Measurements from ENCODE around the gene LRRC56. TPM values are rescaled to one million over a fixed set of nuclear protein-coding genes. Genes with fewer than 3 reads are reported as not detected.
A peak's percentile ranks its signal among the peaks of the same experiment; 100 is the strongest.

Gene LRRC56
- polyA plus RNA-seq, 3 donors = 2.7 to 3.2 (median 3.0) TPM

DNA sequence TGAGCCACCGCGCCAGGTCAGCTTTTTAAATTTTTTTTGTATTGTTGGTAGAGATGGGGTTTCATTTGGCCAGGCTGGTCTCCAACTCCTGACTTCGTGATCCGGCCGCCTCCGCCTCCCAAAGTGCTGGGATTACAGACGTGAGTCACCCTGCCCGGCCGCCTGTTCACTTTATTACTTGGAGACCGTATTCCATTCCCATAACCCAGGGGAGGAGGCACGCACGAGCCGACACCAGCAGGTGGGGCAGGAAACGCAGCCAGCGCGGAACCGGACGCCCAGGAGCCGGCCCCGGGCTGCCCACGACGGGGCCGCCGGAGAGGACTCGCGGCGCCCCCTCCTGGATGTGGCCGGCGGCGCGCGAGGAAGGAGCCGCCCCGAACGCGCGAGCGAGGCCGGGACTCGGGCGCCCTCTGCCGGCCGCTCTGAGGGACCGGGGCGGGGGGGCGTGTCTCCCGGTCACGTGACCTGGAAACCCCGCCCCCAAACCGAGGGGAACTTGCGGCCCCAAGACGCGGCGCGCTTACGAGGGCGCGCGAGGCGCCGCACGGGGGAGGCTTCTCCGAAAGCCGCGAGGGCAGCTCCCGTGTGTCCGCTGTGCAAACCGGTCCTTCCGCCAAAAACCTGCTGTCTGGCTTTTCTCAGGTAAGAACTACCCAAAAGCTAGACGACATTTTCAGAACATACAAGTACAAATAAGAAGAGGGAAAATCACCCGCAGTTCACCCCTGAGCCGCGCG lies 18.7 kb upstream of the LRRC56 start:
- DNase-seq (ENCODE audit: low read depth in 3 of 3, low spot score in 2 of 3) = no peak

DNA sequence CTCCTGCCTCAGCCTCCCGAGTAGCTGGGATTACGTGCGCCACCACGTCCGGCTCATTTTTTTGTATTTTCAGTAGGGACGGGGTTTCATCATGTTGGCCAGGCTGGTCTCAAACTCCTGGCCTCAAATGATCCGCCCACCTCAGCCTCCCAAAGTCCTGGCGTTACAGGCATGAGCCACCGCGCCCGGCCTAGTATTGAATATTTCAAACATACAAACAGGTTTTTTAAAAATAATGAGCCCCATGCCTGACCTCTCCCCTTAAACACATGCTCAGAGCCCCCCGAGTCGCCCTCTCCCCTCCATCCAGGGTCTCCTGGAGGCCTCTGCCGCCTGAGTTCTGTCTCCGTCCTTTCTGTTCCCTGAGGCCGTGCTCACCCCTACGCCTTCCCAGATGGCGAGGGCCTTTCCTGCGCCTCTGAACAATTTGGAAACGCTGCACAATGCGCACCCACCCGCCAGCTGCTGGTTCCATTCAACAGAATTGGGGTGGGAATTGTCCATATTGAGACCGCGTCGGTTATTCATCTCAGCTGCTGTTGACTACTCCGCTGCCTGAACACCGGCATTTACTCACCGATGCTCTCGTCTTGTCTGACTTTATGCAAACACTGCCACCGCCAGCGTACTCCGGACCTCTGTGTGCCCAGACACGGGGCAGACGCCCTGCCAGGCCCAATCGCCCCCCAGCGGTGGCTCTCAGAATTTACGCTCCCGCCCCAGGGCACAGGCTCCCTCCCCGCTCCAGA lies 16.7 kb upstream of the LRRC56 start:
- DNase-seq (ENCODE audit: low read depth in 3 of 3, low spot score in 2 of 3) = no peak

GRCh38 chr11:521177-521688 lies 16.1 kb upstream of the LRRC56 start:
- no peak for DNase-seq (ENCODE audit: low read depth in 3 of 3, low spot score in 2 of 3)

GRCh38 chr11:526192-526591 lies 11.1 kb upstream of the LRRC56 start:
- DNase-seq (ENCODE audit: low read depth in 3 of 3, low spot score in 2 of 3) = no peak

- DNase-seq (ENCODE audit: low read depth in 3 of 3, low spot score in 2 of 3) = no peak
Measured at GRCh38 chr11:528166-528814, 9.0 kb upstream of the LRRC56 start.

DNA sequence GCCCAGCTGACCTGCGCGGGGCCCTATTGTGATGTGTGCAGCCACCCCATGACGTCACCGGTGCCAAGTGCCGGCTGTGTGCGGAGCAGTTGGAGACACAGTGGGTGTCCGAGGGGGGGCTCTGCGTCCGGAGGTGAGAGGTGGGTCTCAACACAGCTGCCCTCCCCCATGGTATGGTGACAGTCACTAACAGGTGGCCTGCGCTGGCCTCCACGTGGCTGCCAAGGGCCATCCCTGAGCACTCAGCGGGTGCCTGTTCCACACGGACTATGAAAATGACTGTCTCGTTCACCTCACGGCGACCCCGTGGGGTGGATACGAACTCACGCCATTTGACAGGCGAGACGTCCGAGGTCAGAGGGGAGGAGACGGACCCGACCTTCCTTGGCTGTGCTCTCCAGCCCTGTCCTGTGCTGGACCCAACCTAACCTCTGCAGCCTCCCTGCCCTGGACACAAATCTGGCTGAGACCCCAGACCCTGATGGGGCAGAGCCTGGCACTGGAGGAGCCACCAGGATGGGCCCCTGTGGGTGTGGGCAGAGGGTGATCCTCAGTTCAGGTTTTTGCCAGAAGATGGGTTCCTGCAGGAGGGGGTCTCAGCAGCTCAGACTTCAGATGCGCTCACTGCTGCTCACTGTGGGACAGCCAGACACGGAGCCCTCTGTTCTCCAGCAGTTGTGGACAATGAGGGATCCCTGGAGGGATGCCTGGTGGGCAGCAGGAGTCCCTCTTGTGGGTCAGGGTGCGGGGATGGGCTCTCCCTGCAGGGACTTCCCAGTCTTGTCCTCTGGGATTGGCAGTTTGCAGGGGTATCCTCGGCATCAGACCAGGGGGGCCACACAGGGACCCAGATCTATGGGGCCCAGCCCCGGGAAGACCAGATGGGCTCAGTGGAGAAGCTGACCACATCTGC lies 8.3 kb upstream of the LRRC56 start:
- no peak for DNase-seq (ENCODE audit: low read depth in 3 of 3, low spot score in 2 of 3)

GRCh38 chr11:529728-530411 lies 7.5 kb upstream of the LRRC56 start:
- no peak for DNase-seq (ENCODE audit: low read depth in 3 of 3, low spot score in 2 of 3)

GRCh38 chr11:530960-531831 lies 6.1 kb upstream of the LRRC56 start:
- no peak for DNase-seq (ENCODE audit: low read depth in 3 of 3, low spot score in 2 of 3)

DNA sequence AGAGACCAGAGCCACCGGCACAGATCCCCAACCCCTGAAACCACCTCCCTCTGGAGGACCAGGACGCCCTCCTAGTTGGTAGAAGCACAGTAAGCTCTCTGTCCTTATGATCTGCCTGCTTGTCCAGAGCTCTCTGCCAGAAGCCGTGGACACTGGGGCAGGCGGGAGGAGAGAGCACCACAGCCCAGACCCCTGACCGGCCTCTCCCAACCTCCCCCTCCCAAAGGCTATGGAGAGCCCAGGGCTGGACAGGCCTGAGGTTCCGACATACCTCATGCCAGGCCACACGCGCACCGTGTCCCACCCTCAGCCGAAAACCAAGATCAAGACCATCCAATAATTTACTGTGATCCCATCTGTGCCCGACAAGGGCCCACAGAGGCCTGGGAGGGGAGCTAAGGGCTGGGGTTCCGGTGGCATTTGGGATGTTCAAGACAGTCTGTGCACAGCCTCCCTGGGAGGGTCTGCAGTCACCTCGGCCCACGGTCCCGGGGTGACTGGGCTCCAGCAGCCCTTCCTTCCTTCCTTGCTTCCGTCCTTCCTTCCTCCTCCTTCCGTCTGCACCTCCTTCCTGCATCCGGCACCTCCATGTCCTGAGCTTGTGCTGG lies 5.3 kb upstream of the LRRC56 start:
- DNase-seq (ENCODE audit: low read depth in 3 of 3, low spot score in 2 of 3) = no peak

- no peak for DNase-seq (ENCODE audit: low read depth in 3 of 3, low spot score in 2 of 3)
Measured at GRCh38 chr11:532527-532985, 4.8 kb upstream of the LRRC56 start.

- DNase-seq (ENCODE audit: low read depth in 3 of 3, low spot score in 2 of 3) = no peak
Measured at GRCh38 chr11:532986-533585, 4.2 kb upstream of the LRRC56 start.

DNA sequence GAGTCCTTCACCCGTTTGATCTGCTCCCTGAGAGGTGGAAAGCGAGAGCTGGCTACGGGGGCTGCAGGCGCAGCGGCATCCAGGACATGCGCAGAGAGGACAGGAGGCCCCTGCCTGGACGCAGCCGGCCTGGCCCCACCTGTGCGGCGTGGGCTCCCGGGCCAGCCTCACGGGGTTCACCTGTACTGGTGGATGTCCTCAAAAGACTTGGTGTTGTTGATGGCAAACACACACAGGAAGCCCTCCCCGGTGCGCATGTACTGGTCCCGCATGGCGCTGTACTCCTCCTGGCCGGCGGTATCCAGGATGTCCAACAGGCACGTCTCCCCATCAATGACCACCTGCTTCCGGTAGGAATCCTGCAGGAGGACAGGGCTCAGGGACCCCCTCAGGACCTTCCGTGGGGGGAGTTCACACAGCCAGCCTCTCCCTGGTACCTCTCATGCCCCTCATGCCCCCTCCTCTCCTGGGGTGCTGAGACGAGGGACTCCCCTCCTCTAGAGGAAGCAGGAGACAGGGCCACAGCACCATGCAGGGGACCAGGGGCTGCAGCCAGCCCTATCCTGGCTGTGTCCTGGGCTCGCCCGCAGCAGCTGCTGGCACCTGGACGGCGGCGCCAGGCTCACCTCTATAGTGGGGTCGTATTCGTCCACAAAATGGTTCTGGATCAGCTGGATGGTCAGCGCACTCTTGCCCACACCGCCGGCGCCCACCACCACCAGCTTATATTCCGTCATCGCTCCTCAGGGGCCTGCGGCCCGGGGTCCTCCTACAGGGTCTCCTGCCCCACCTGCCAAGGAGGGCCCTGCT lies 3.5 kb upstream of the LRRC56 start:
- no peak for DNase-seq (ENCODE audit: low read depth in 3 of 3, low spot score in 2 of 3)

DNA sequence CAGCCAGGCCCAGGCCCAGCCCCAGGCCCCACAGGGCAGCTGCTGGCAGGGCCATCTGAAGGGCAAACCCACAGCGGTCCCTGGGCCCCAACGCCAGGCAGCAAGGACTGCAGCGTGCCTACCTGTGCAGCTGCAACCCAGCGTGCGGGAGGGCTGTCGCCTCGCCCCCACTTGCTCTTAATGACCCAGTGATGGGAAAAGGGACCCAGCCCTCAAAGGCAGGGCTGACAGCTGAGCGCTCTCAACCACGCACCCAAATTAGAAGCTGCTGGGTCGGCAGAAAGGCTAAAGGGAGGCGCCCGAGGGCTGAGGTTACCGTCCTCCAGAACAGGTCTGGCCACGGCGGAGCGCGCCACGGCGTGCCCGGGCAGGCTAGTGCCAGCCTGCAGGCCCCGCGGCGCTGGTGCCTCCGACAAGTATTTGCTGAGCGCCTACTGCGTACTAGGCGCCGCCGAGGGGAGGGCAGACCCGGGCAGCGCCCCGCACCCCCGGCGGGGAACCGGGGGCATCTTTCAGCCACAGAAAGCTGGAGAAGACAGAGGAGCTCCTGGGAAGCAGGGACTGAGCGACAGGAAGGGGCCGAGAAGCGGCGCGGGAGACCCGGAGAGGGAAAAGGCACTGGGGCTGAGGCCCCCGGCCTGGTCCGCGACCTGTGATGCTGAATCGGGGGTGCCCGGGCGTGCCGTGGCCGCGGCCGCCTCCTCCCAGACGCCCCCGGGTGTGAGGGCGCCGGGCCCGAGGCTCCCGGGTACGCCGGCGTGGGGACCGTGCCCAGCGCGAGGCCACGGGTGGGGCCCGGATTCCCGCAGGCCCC lies 2.7 kb upstream of the LRRC56 start:
- no peak for DNase-seq (ENCODE audit: low read depth in 3 of 3, low spot score in 2 of 3)

DNA sequence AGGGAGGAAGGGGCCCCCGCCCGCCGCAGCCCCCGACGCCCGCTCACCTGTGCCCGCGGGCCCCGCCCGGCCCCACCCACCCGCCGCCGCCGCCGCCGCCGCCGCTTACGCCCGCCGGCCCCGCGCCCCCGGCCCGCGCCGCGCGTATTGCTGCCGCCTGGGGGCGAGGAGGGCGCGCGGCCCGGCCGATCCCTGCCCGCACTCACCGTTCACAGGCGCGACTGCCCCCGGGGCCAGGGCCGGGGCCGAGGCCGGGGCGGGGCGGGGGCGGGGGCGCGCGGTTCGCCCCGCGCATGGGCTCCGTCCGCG lies 2.2 kb upstream of the LRRC56 start:
- DNase-seq (ENCODE audit: low read depth in 3 of 3, low spot score in 2 of 3) = no peak

- DNase-seq (ENCODE audit: low read depth in 3 of 3, low spot score in 2 of 3) = peak; percentile 78 to 90 (median 79)
Measured at GRCh38 chr11:535519-536454, 1.5 kb upstream of the LRRC56 start, which contains the start of gene HRAS. TSS of gene HRAS (minus strand) at chr11:535576.
